GM20000 (cell line): Measurements from ENCODE around the gene ENDOD1.

ENCODE experiments used
- DNase-seq: peaks from one replicate; pipeline ENCODE4 v3.0.0; 2012; ENCODE audit warnings: low spot score
- CTCF ChIP-seq: IDR thresholded peaks from 2 replicates; pipeline ENCODE4 v1.5.1; 2012; ENCODE audit warnings: mild to moderate bottlenecking, control low read depth; ENCODE audit errors: extremely low read depth, missing control alignments

ENDOD1 gene

DNA sequence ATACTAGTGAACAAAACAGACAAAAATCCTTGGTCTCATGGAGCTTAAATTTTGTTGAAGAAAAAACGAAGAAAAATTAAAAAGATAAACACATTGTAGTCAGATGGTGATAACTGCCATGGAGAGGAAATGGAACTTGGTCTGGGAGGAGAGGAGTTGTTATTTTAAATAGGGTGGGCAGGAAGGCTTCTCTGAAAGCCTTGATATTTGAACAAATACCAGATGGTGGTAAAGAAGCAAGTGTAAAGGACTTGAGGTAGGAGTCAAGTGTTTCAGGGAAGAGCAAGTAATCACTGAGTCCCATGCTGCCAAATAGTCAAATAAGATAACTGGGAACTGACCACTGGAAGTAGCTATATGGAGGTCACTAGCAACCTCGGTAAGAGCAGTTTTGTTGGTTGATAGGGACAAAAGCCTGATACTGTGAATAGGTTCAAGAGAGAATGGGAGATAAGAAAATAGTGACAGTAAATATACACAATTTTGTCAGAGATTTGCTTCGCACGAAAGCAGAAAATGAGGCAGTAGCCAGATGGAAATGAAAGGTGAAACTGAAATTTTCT is 86.3 kb downstream of the ENDOD1 start:
- no peak for TF ChIP-seq CTCF

More for the DNA sequence above, 86.3 kb downstream of the ENDOD1 start:
- DNase-seq = no peak
